UCSD-AML1 (cell line): ENCODE measurements around the gene SLC35E1.
"Not testable (repeated sequence)": the region's sequence is repeated elsewhere in the genome, so short reads cannot be mapped to it uniquely, and the experiment has no call there.

Experiments
- DNase-seq: peaks from one replicate; lab custom pipeline; 2025; ENCODE audit not compliant: unreplicated experiment; lab: John Stamatoyannopoulos, UW

Gene SLC35E1

GRCh38 chr19:16527334-16527935 lies 44.8 kb downstream of the SLC35E1 start:
- no peak for DNase-seq

- DNase-seq: no peak
Observed at GRCh38 chr19:16525751-16526481, 46.3 kb downstream of the SLC35E1 start.

DNA sequence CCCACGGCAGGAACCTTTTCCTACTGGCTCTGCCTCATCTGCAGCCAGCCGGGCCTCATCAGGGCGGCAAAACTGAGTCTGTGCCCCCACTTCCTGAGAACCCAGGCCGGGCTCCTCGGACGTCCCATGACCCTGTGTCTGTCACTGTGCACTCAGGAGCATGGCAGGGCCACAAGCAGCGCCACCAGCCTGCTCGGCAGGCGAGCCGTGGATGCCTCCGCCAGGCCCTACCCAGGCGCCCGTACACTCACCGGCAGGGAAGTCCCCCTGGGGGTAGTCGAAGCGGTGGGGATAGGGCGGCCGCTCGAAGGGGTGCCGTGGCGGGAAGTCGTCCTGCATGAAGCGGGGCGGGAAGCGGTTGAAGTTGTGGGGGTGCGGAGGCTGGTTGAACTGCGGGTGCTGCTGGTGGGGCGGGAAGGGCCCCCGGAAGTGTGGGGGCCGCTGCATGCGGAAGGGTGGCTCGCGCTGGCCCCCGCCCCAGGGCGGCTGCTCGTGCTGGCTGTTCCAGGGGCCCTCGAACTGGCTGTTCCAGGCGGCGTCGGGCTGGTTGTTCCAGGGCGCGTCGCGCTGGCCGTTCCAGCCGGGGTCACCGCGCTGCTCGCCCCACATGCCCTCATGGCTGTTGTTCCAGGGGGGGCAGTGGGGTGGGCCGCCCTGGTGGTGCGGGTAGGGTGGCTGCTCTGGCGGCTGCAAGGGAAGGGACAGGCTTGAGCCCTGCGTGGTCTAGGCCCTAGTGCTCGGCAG lies 47.1 kb downstream of the SLC35E1 start:
- no peak for DNase-seq

- DNase-seq: no peak
Observed at GRCh38 chr19:16522559-16523377, 49.4 kb downstream of the SLC35E1 start.

GRCh38 chr19:16521715-16522289 lies 50.4 kb downstream of the SLC35E1 start:
- no peak for DNase-seq

- no peak for DNase-seq
Observed at GRCh38 chr19:16520986-16521624, 51.1 kb downstream of the SLC35E1 start.

DNA sequence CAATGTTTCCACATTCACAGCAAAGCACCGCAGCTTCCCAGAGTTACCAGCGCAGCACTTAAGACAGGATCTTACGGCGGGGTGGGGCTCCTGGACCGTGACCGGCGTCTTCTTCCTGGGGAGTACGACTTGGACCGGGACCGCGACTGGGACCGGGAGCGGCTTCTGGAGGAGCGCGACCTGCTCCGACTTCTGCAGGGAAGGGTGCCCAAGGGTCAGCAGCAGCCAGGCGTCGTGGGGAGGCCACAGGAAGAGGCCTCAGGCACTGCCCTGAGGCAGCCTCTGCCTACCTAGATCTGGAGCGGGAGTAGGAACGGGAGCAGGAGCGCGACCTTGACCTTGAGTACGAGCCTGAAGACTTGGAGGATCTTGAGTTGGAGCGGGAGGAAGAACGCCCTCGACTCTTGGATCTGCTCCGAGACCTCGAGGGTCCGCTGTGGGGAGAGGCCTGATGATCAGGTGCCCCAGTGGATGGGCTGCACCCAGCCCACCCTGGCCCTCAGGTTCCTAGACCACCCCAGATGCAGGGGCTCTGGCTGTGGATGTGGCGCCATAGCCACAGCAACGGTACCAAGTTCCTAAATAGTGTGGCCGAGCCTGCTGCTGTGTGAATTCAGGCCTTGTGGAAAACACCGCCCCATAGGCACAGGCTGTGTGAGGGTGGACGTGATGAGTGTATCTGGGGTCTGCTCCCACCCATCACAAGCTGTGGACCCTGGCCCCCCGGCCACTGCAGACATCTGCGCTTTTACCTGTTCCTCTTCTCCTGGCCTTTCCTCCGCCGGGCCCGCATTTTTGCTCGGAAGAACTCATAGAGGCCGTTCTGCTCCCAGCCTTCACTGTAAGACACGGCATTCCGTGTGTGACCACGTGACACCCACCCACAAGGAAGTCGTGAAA lies 51.9 kb downstream of the SLC35E1 start:
- DNase-seq: no peak

DNA sequence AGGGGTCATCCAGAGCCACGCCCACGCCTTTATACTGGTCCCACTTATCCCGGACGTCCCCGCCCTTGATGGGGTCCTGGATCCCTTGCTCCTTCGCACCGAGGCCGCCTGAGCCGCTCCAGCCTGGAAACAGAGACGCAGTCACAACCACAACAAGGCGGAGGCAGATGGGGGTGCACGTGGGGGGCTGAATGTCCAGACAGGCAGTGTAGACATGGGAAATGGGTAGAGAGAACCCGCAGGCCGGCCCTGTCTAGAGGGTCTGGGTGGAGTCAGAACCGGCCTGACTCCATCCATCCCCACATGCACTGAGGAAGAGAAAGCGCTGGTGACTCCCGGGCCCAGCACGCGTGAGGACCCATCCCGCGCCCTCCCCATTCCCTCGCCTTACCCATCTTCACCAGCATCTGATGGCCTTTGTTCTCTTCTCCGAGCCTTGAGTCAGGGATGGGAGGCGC lies 53.0 kb downstream of the SLC35E1 start:
- no peak for DNase-seq

DNA sequence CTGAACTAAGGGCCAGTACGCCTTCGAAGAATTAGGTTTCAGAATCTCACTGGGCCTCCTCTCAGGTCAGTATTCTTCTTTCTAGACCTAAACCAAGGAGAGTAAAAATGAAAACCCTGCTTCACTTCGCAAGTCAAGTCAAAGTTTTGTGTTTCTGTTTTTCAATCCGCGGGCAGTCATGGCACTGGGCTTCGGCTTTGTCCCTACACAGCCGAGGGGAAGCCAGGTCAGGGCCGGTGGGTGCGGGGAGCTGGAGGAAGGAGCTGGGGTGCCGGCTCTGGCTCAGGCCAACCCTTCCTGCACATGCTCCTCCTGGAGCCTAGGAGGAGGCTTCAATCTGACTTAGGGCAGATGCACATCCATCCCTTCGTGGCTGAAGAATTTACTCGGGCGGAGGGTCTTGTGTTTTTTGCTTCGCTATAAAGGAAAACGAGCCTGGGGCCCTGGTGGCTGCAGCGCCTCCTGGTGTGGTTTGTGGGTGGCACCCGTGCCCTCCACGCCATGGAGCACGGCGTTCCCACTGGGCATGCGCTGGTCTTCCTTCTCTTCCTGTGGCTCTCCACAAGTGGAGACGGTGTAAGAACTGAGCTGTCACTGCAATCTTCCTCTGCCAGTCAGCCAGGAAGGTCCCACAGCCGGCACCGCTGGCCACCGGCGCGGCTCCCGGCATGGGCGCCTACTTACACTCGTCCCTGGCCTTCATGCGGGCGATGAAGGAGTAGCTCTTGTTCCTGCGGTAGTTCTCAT lies 53.6 kb downstream of the SLC35E1 start:
- DNase-seq: no peak

GRCh38 chr19:16518061-16518460 lies 54.2 kb downstream of the SLC35E1 start:
- DNase-seq: no peak

DNA sequence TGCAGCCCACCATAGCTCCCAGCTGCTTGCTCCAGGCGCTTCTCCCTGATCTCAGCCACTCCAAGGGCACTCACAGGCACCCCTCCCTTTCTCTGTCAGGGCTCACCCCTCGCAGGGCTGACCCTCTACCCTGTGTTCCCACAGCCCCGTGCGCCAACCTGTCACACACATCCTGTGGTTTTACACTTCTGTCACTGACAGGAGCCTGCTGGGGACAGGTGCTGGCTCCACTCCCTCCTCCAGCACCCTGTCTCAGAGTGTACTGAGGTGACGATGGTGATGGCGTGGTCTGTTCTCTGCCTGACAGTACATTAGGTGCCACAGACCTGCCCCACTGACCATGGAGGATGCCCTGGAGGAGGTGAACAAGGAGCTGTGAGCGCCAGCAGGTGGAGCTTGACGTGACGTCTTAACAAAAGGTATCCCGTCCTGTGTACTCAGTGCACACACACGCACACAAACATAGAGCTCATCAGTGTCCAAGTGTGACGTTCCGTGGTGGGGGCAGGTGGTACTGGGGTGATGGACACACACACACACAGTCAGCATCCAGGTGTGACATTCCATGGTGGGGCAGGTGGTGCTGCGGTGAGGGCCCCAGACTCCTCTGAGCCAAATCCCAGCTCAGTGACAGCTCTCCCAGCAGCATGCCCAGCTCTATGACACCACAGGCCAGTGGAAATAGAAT lies 55.1 kb downstream of the SLC35E1 start:
- DNase-seq: no peak

DNA sequence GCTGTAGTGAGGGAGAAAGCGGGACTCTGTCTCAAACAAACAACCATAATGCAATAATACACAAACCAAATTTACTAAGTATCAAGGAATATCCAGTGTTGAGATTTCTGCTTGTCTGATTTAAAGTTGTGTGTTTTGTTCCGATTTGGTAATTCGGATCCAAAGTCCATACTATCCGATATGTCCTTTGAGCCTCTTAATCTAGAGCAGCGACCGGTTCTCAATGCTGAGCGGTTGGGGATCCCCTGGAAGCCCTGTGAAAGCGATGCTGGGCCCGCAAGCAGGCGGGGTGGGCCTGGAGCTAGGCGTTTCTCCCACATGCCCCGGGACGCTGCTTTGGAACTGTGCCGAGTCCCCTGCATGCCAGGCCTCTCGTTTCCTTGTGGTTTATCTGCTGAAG lies 55.8 kb downstream of the SLC35E1 start:
- no peak for DNase-seq

DNA sequence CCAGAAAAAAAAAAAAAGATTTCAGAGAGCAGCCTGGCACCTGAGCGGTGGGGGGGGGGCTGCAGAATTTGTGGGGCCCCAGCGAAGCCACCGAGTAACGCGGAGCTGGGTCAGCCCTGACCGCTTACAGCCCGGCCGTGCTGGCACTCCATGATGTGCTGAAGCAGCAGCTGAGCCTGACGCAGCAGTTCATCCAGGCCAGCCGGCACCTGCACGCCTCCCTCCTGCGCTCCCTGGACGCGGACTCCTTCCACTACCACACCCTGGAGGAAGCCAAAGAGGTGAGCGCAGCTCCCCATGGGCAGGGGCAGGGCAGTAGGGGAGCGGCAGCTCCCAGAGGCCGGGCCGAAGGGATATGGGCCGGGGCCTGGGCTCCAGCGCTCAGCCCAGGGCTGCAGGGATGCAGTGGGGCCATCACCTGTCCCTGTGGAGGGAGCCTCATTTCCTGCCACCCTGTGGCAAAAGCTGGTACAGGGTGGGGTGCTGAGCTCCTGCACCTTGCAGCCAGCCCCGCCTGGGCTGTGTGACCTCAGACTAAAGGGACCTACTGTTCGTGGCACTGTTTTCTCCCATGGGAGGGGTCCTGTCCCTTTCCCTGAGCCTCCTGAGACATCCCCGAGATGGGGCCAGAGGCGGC lies 57.7 kb downstream of the SLC35E1 start:
- DNase-seq: no peak

GRCh38 chr19:16512611-16513010 lies 59.6 kb downstream of the SLC35E1 start:
- not testable (repeated sequence) for DNase-seq

- no peak for DNase-seq
Observed at GRCh38 chr19:16509141-16510061, 62.8 kb downstream of the SLC35E1 start.

DNA sequence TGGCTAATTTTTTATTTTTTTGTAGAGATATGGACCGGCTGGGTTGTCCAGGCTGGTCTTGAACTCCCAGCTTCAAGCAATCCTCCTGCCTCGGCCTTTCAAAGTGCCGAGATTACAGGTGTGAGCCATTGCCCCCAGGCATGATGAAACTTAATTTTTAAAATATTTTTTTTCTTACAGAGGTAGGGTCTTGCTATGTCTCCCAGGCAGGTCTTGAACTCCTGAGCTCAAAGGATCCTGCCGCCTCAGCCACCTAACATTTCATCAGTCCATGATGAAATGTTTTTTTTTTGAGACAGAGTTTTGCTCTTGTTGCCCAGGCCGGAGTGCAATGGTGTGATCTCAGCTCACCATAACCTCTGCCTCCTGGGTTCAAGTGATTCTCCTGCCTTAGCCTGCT lies 63.7 kb downstream of the SLC35E1 start:
- no peak for DNase-seq

DNA sequence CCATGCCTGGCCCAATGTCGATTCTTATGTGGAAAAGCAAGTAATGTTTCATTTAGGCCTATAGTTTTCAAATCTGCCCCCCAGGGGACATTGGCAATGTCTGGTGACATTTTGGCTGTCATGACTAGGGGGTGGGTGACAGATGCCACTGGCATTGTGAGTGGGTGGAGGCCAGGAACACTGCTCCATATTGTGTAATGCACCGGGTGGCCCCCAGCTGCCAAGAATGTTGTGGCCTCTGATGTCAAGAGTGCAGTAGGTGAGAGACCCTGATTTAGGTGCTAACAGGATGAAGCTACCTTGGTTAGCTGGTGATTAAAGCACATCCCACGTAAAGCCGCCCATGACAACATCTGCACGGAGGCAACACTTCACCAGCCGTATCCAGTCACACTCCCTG lies 65.3 kb downstream of the SLC35E1 start:
- no peak for DNase-seq
